Mesendoderm (in vitro differentiated cells): ENCODE measurements around the gene STK32A. TPM values are rescaled to one million over a fixed set of nuclear protein-coding genes. Genes with fewer than 3 reads are reported as not detected.
A peak's percentile ranks its signal among the peaks of the same experiment; 100 is the strongest.

Experiments used
- DNase-seq: peaks from one replicate; pipeline ENCODE4 v3.0.0; 2013
- H2AK5ac ChIP-seq: 2 replicates; pipeline ENCODE4 v1.6.1; 2013; ENCODE audit warnings: low read length, inconsistent platforms
- H2BK120ac ChIP-seq: 2 replicates; pipeline ENCODE4 v1.6.1; 2013; ENCODE audit warnings: low read depth, mild to moderate bottlenecking, low read length, moderate library complexity, mixed read lengths
- H2BK15ac ChIP-seq: replicated peaks from 2 replicates; pipeline ENCODE4 v1.6.1; 2013; ENCODE audit warnings: low read depth, mild to moderate bottlenecking, moderate library complexity
- H2BK5ac ChIP-seq: 2 replicates; pipeline ENCODE4 v1.6.1; 2013; ENCODE audit warnings: low read length, inconsistent platforms
- H3K18ac ChIP-seq: 2 replicates; pipeline ENCODE4 v1.6.1; 2013; ENCODE audit warnings: mild to moderate bottlenecking, low read length, mixed read lengths
- H3K23ac ChIP-seq: one replicate; pipeline ENCODE4 v1.6.1; 2013; ENCODE audit warnings: low read length
- H3K27ac ChIP-seq: 2 replicates; pipeline ENCODE4 v1.5.1; 2013; ENCODE audit warnings: low read depth, mild to moderate bottlenecking, inconsistent platforms, low read length, moderate library complexity
- H3K27me3 ChIP-seq: 2 replicates; pipeline ENCODE4 v1.6.1; 2013; ENCODE audit warnings: low read length, control low read depth, mild to moderate bottlenecking, inconsistent platforms; ENCODE audit not compliant: insufficient read depth, poor library complexity
- H3K36me3 ChIP-seq: 2 replicates; pipeline ENCODE4 v1.6.1; 2013; ENCODE audit warnings: low read length, inconsistent platforms; ENCODE audit not compliant: control insufficient read depth, insufficient read depth
- H3K4ac ChIP-seq: one replicate; pipeline ENCODE4 v1.6.1; 2013; ENCODE audit warnings: low read depth, mild to moderate bottlenecking, low read length, moderate library complexity
- H3K4me1 ChIP-seq: 2 replicates; pipeline ENCODE4 v1.6.1; 2013; ENCODE audit warnings: low read depth, low read length, inconsistent platforms; ENCODE audit not compliant: control insufficient read depth
- H3K4me2 ChIP-seq: 2 replicates; pipeline ENCODE4 v1.6.1; 2013; ENCODE audit warnings: low read length
- H3K4me3 ChIP-seq: 2 replicates; pipeline ENCODE4 v1.5.1; 2013; ENCODE audit warnings: mild to moderate bottlenecking, low read length
- H3K56ac ChIP-seq: one replicate; pipeline ENCODE4 v1.6.1; 2013; ENCODE audit warnings: low read length
- H3K79me1 ChIP-seq: 2 replicates; pipeline ENCODE4 v1.6.1; 2013; ENCODE audit warnings: low read length, inconsistent platforms
- H3K79me2 ChIP-seq: 2 replicates; pipeline ENCODE4 v1.6.1; 2013; ENCODE audit warnings: mild to moderate bottlenecking, low read length; ENCODE audit not compliant: control insufficient read depth, insufficient read depth
- H3K9ac ChIP-seq: 2 replicates; pipeline ENCODE4 v1.6.1; 2013; ENCODE audit warnings: low read length, inconsistent platforms
- H4K5ac ChIP-seq: one replicate; pipeline ENCODE4 v1.6.1; 2013; ENCODE audit warnings: low read length
- H4K8ac ChIP-seq: one replicate; pipeline ENCODE4 v1.6.1; 2013; ENCODE audit warnings: low read depth, mild to moderate bottlenecking, control low read depth, low read length, moderate library complexity
- WGBS: extraction: QIAGEN DNeasy Blood & Tissue Kit; methylation state at CpG from one replicate; pipeline ENCODE4 v1.1.7; 2013; ENCODE audit warnings: low lambda C conversion rate, missing lambda C conversion rate; ENCODE audit not compliant: insufficient coverage; ENCODE audit errors: extremely low coverage; 5-methylcytosine and 5-hydroxymethylcytosine counted together
- polyA plus RNA-seq, 2 experiments: library from polyadenylated mRNA; stranded (reverse); fragments of 200-250 nt; gene quantifications; one replicate each; pipeline ENCODE4 v1.2.3, GENCODE V29; 2013

Gene STK32A
- polyA plus RNA-seq (2013, experiment 1 of 2), result 1.6 TPM
- polyA plus RNA-seq (2013, experiment 2 of 2), result 1.3 TPM

DNA sequence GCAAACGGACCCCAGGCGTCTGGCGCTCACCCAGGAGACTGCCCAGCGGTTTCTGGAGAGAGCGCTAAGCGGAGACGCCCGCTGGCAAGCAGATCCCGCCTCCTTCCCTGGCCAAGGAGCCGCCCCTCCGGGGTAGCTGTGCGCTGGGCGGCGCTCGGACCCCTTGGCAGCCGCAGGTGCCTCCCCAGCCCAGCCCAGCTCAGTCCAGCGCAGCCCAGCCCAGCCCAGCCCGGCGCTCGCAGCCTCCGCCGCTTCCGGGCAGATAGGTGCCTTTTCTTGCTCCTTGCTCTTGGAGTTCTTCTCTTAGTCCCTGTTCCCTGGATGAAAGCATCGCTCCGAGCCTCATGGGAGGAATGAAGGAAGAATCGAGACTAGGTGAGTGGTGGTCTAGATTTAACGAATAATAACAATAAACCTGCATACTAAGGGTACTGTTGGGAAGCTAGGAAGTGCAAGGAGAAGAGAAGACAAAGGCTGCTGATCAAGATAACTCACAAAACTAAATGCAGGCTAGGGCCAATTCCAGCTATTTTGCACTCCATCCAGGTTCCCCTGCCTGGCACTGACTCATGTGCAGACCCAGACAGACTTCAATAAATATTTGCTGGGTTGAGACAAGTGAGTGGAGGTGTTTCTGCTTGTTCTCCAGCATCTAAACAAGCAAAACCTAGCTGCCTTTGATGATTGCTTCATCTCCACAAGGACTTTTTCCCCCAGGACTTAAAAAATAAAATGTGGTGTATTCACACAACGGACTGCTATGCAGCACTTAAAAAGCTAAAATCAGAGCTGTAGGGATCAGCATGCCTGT lies at the start of gene STK32A:
Gene STK32A, plus strand, starts transcription at position 202 of the 811 bp plus-strand sequence. CDS start 4,609 bp downstream, outside the sequence.
- Histone ChIP-seq H3K79me1 (no peaks in the 10 kb centered on the region), H2BK15ac (no peak within 1 kb of the TSS), H3K4ac (no peak within 1 kb of the TSS), H3K4me3 (peak within 1 kb of the TSS; percentile 29), H2BK120ac (no peak within 1 kb of the TSS), H2AK5ac (no peak within 1 kb of the TSS), H3K56ac (peak within 1 kb of the TSS; percentile 77), H2BK5ac (no peak within 1 kb of the TSS), H3K9ac (peak within 1 kb of the TSS; percentile 59), H3K4me2 (peak within 1 kb of the TSS; percentile 66), H3K79me2 (no peaks in the 10 kb centered on the region), H4K5ac (no peak within 1 kb of the TSS), H3K18ac (peak within 1 kb of the TSS; percentile 56), H3K27me3 (peaks cover 3% of the 10 kb centered on the region), H3K4me1 (peaks cover under 1% of the 10 kb centered on the region), H3K36me3 (no peaks in the 10 kb centered on the region), H3K23ac (no peak within 1 kb of the TSS), H3K27ac (no peak within 1 kb of the TSS), H4K8ac (no peak within 1 kb of the TSS)
- no CpG with 5 or more reads among the region's 28 CpGs for whole genome bisulfite sequencing
- peak; percentile 86 for DNase-seq

DNA sequence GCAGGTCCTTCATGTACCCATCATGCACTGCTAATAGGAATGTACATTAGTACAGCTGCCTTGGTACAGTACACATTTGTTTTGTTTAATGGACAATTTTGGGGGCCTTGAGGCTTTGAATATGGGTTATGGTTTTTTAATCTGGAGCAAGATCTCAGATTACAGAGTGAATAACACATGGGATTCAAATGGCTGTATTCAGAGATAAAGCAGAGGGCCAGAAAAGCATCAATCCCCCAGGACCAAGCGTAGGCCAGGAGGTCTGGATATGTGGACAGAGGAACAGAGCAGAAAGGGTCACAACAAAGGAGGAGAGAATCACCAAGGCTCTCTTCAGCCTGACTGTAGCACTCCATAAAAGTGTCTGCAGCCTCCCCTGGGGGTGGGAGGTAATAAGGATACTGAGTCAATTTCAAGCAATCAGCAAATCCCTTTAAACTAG lies 47.7 kb upstream of the STK32A start:
- Histone ChIP-seq H4K8ac (no peak overlapping the region), H2BK120ac (no peak overlapping the region), H3K18ac (no peak overlapping the region), H3K4me1 (no peaks in the 10 kb centered on the region), H3K4ac (no peak overlapping the region), H3K27me3 (no peaks in the 10 kb centered on the region), H3K56ac (no peak overlapping the region), H3K4me3 (no peak overlapping the region), H3K79me1 (no peaks in the 10 kb centered on the region), H3K9ac (no peak overlapping the region), H3K23ac (no peak overlapping the region), H2BK15ac (no peak overlapping the region), H3K4me2 (no peak overlapping the region), H2BK5ac (no peak overlapping the region), H3K79me2 (no peaks in the 10 kb centered on the region), H3K27ac (no peak overlapping the region), H2AK5ac (no peak overlapping the region), H4K5ac (no peak overlapping the region), H3K36me3 (no peaks in the 10 kb centered on the region)
- no CpG with 5 or more reads among the region's 1 CpG for WGBS
- DNase-seq, result no peak

DNA sequence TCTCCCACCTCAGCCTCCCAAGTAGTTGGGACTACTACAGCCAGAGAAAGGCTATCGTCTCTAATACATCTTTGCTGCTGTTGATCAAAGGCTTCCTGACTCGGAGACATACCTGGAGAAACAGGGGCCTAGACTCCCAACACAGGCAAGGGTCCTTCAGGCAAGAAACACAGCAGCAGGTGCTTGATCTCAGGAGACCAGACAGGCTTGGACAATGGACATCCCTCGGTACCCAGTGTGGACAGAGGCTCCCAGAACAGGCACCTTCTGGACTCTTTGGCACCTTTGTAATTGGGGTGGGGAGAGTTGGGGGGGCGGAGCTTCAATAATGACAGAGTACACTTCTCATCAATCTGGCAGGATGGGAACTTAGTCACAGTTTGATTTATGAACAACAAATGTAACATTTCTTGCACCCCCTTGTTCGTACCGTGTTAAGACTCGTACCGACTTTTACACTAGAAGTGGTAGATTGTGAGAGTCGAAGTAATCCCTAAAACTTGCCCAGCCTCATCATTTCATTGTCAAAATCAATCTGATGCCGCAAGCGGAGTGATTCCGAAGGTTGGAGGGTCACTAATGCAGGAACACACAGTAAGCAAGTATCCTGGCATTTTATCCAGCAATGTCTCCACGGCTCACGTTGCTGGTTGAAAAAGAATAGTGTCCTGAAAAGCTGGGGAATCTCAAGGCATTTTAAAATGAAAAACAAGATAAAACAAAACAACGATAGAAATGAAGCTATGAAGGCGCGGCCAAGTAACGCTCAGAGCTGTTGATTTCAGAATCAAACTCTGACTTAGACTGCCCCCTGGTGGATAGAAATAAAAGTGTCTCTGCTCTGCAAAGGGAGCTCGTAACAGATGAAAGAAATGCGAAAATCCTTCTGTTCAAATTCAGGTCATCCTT lies 46.4 kb upstream of the STK32A start:
- Histone ChIP-seq H4K5ac (no peak overlapping the region), H4K8ac (no peak overlapping the region), H3K4me3 (no peak overlapping the region), H3K56ac (no peak overlapping the region), H3K79me1 (no peaks in the 10 kb centered on the region), H3K4ac (no peak overlapping the region), H2AK5ac (no peak overlapping the region), H3K36me3 (no peaks in the 10 kb centered on the region), H3K23ac (no peak overlapping the region), H3K27ac (no peak overlapping the region), H3K27me3 (no peaks in the 10 kb centered on the region), H3K4me2 (no peak overlapping the region), H2BK120ac (no peak overlapping the region), H3K18ac (no peak overlapping the region), H3K79me2 (no peaks in the 10 kb centered on the region), H2BK5ac (no peak overlapping the region), H2BK15ac (no peak overlapping the region), H3K4me1 (peaks cover 3% of the 10 kb centered on the region), H3K9ac (no peak overlapping the region)
- WGBS, result no CpG with 5 or more reads among the region's 20 CpGs
- peak; percentile 75 for DNase-seq

DNA sequence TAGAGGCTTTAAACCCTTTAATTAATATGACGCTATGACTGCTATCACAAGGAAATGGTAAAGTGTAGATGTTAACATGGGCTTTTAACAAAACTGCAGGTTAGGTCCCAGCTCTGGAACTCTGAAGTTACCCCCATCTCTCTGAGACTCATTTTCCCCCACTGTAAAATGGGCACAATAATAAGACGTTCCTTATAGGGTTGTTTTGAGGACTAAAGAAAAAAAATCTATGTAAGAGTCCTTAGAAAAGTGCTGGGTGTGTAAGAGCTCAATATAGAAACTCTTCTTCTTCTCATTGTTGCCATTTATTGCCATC lies 45.8 kb upstream of the STK32A start:
- no peak overlapping the region for H2BK5ac ChIP-seq
- no peak overlapping the region for H2BK15ac ChIP-seq
- H3K4me3 ChIP-seq, result no peak overlapping the region
- H4K5ac ChIP-seq, result no peak overlapping the region
- no peak for DNase-seq
- no peaks in the 10 kb centered on the region for H3K36me3 ChIP-seq
- H3K23ac ChIP-seq, result no peak overlapping the region
- no peak overlapping the region for H4K8ac ChIP-seq
- no peak overlapping the region for H3K4me2 ChIP-seq
- no peak overlapping the region for H3K9ac ChIP-seq
- peaks cover 5% of the 10 kb centered on the region for H3K4me1 ChIP-seq
- H3K27ac ChIP-seq, result no peak overlapping the region
- WGBS, result no CpG with 5 or more reads among the region's 2 CpGs
- H2AK5ac ChIP-seq, result no peak overlapping the region
- H2BK120ac ChIP-seq, result no peak overlapping the region
- no peaks in the 10 kb centered on the region for H3K27me3 ChIP-seq
- H3K79me1 ChIP-seq, result no peaks in the 10 kb centered on the region
- no peaks in the 10 kb centered on the region for H3K79me2 ChIP-seq
- no peak overlapping the region for H3K18ac ChIP-seq
- H3K56ac ChIP-seq, result no peak overlapping the region
- H3K4ac ChIP-seq, result no peak overlapping the region

DNA sequence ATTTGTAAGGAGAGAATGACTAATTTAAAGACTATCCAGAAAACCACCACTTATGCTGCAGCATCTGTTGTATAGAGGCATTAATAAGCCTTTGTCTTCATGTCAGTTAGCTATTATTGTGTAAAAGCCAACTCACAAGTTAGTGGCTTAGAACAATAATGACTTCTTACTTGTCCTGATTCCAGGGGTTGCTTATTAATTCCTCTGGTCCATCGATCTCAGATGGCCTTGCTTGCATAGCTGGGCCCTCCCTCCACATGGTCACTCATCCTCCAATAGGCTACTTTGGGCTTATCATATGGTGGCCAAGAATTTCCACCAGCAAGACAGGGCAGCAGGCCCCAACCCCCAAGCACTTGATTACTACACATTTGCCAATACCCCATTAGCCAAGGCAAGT lies 44.5 kb upstream of the STK32A start:
- Histone ChIP-seq H3K36me3 (no peaks in the 10 kb centered on the region), H4K8ac (no peak overlapping the region), H3K23ac (no peak overlapping the region), H2BK15ac (no peak overlapping the region), H4K5ac (no peak overlapping the region), H3K4me2 (no peak overlapping the region), H3K27ac (no peak overlapping the region), H2BK120ac (no peak overlapping the region), H3K56ac (no peak overlapping the region), H3K79me2 (no peaks in the 10 kb centered on the region), H3K79me1 (no peaks in the 10 kb centered on the region), H3K4ac (no peak overlapping the region), H2AK5ac (no peak overlapping the region), H3K4me1 (peaks cover 5% of the 10 kb centered on the region), H3K18ac (no peak overlapping the region), H3K4me3 (no peak overlapping the region), H2BK5ac (no peak overlapping the region), H3K9ac (no peak overlapping the region), H3K27me3 (no peaks in the 10 kb centered on the region)
- no CpG with 5 or more reads among the region's 1 CpG for WGBS
- DNase-seq, result no peak
